Left cardiac atrium (tissue), 2 donors: ENCODE results near the gene PATZ1. TPM values are rescaled to one million over a fixed set of nuclear protein-coding genes. Genes with fewer than 3 reads are reported as not detected.

Experiments used
- total RNA-seq, 2 donors: library from RNA; stranded (reverse); fragmentation: NEBNext Ultra II Directional; extraction: Animal tissue kit (Norgen Biotek cat#: 25700); gene quantifications; one replicate each; pipeline ENCODE4 v1.2.1, GENCODE V29; 2021
- donor health status: DM: no; HTN: yes; CAD: no; lungs with severe emphysema.
- donor health status: DM: yes; HTN: yes; CAD: no.

The PATZ1 gene
- total RNA-seq, 2 donors from 2014 or later, result 11.5 to 12.3 TPM

Other genes with a start within 250 kb of the PATZ1 start
- gene SELENOM, start 238.8 kb downstream of the PATZ1 start, total RNA-seq, result 100 to 1,000 TPM; 118 to 145 TPM
- gene INPP5J, start 223.4 kb downstream of the PATZ1 start, total RNA-seq, result 10 to 100 TPM; 13.3 to 26.4 TPM
- gene PLA2G3, start 205.8 kb downstream of the PATZ1 start, total RNA-seq, result not detected
- 10 to 100 TPM; 20.2 to 24.4 TPM for gene RNF185, start 186.2 kb downstream of the PATZ1 start, total RNA-seq
- gene LIMK2, start 134.0 kb downstream of the PATZ1 start, total RNA-seq, result 10 to 100 TPM; 10.2 to 18.5 TPM
- 10 to 100 TPM in 1 of 2 donors, 1 to 10 TPM in 1; 5.2 to 15.6 TPM for gene PIK3IP1, start 53.9 kb downstream of the PATZ1 start, total RNA-seq
- gene DRG1, start 53.3 kb upstream of the PATZ1 start, total RNA-seq, result 10 to 100 TPM; 52.1 to 61.4 TPM
- gene EIF4ENIF1, start 143.5 kb upstream of the PATZ1 start, total RNA-seq, result 10 to 100 TPM; 21.8 to 24.7 TPM
- 1 to 10 TPM; 8.2 to 9.9 TPM for gene SFI1, start 150.2 kb upstream of the PATZ1 start, total RNA-seq